Calu3 (cell line): ENCODE data around the gene ITGA2. TPM values are rescaled to one million over a fixed set of nuclear protein-coding genes. Genes with fewer than 3 reads are reported as not detected.

Experiments used
- BruUV-seq: library from RNA; stranded (reverse); fragments of 400-500 nt; replicated peaks from 2 replicates; lab custom pipeline; 2021; lab: Mats Ljungman, UMichigan
- CTCF ChIA-PET: fragments of 300-600 bp; sonication (Branson Sonifier 250); formaldehyde crosslinking; loops from one replicate; lab custom pipeline; 2022; ENCODE audit warnings: antibody characterized with exemption; lab: Charles Lee
- DNase-seq: peaks from one replicate; pipeline ENCODE4 v3.0.0; 2022
- H3K27ac Mint-ChIP-seq: one replicate; pipeline ENCODE4 v1.8.0; 2022; ENCODE audit warnings: mixed read lengths; ENCODE audit not compliant: unreplicated experiment
- H3K27me3 Mint-ChIP-seq: one replicate; pipeline ENCODE4 v1.8.0; 2022; ENCODE audit warnings: mixed read lengths; ENCODE audit not compliant: unreplicated experiment
- H3K36me3 Mint-ChIP-seq: one replicate; pipeline ENCODE4 v1.8.0; 2022; ENCODE audit warnings: mild to moderate bottlenecking, moderate library complexity, mixed read lengths; ENCODE audit not compliant: insufficient read depth, unreplicated experiment
- H3K4me1 Mint-ChIP-seq: one replicate; pipeline ENCODE4 v1.8.0; 2022; ENCODE audit warnings: mild to moderate bottlenecking, low read depth, mixed read lengths; ENCODE audit not compliant: unreplicated experiment
- H3K4me3 Mint-ChIP-seq: one replicate; pipeline ENCODE4 v1.8.0; 2022; ENCODE audit warnings: mild to moderate bottlenecking, low read depth, moderate library complexity, mixed read lengths; ENCODE audit not compliant: unreplicated experiment
- H3K9me3 Mint-ChIP-seq: one replicate; pipeline ENCODE4 v1.8.0; 2022; ENCODE audit warnings: low read depth, mixed read lengths; ENCODE audit not compliant: unreplicated experiment
- CTCF ChIP-seq: fragments of 200-600 bp; IDR thresholded peaks from one replicate; pipeline ENCODE4 v1.8.0; 2022; ENCODE audit warnings: antibody characterized with exemption; ENCODE audit not compliant: unreplicated experiment
- intact Hi-C: fragments of 100-400 bp; cut with micrococcal nuclease; formaldehyde crosslinking; loops from one replicate; pipeline ENCODE4 v1.10.0; 2022; ENCODE audit not compliant: unreplicated experiment
- total RNA-seq: library from RNA; stranded (reverse); gene quantifications from 2 replicates; pipeline ENCODE4 v1.2.3, GENCODE V29; 2022

ITGA2 gene
- total RNA-seq, 1 experiment from 2014 or later, result 91.9 TPM

- no peak overlapping the region for H3K4me3 Mint-ChIP-seq
- no peak for TF ChIP-seq CTCF
- no peaks in the 10 kb centered on the region for H3K4me1 Mint-ChIP-seq
- H3K27me3 Mint-ChIP-seq, result no peaks in the 10 kb centered on the region
- no peak overlapping the region for H3K27ac Mint-ChIP-seq
- CTCF ChIA-PET, result no interaction called here
- no TSS peak for BruUV-seq
- H3K36me3 Mint-ChIP-seq, result peaks cover 31% of the 10 kb centered on the region
- DNase-seq, result no peak
- intact Hi-C loops, result no loop called here
- no peaks in the 10 kb centered on the region for H3K9me3 Mint-ChIP-seq
Measured at GRCh38 chr5:53063176-53063575, 74.0 kb downstream of the ITGA2 start.

- Mint-ChIP-seq H3K27ac (no peak overlapping the region), H3K36me3 (peaks cover 24% of the 10 kb centered on the region), H3K9me3 (no peaks in the 10 kb centered on the region), H3K27me3 (no peaks in the 10 kb centered on the region), H3K4me1 (no peaks in the 10 kb centered on the region), H3K4me3 (no peak overlapping the region)
- TF ChIP-seq CTCF, result no peak
- BruUV-seq, result no TSS peak
- DNase-seq, result no peak
- intact Hi-C loops, result no loop called here
- CTCF ChIA-PET, result no interaction called here
Measured at GRCh38 chr5:53063791-53064190, 74.6 kb downstream of the ITGA2 start.

GRCh38 chr5:53066088-53066487 is 76.9 kb downstream of the ITGA2 start:
- no peaks in the 10 kb centered on the region for H3K9me3 Mint-ChIP-seq
- no TSS peak for BruUV-seq
- H3K4me3 Mint-ChIP-seq, result no peak overlapping the region
- H3K27ac Mint-ChIP-seq, result no peak overlapping the region
- no peaks in the 10 kb centered on the region for H3K27me3 Mint-ChIP-seq
- H3K4me1 Mint-ChIP-seq, result no peaks in the 10 kb centered on the region
- no peak for TF ChIP-seq CTCF
- DNase-seq, result no peak
- H3K36me3 Mint-ChIP-seq, result peaks cover 28% of the 10 kb centered on the region
- CTCF ChIA-PET, result no interaction called here
- intact Hi-C loops, result no loop called here

DNA sequence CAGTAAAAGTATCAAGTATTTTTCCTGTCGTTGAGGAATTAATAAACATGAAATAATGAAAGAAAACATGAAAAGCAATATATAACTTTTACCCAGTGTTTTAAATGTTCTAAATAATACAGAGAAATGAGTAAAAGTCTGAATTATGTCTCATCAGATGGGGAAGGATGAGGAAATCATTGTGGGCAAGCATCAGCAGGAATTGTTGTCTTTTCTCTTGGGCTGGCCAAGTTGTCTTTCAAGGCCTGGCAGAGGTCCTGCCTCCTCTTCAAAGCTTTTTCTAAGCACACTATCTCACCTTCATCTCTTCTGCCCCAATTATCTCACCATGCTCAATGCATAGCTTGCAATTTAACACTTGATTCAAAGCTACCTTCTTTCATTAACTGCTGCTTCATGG is 78.5 kb downstream of the ITGA2 start:
- H3K4me1 Mint-ChIP-seq, result no peaks in the 10 kb centered on the region
- H3K36me3 Mint-ChIP-seq, result peaks cover 22% of the 10 kb centered on the region
- H3K9me3 Mint-ChIP-seq, result no peaks in the 10 kb centered on the region
- BruUV-seq, result no TSS peak
- CTCF ChIA-PET, result no interaction called here
- intact Hi-C loops, result no loop called here
- H3K27me3 Mint-ChIP-seq, result no peaks in the 10 kb centered on the region
- DNase-seq, result no peak
- TF ChIP-seq CTCF, result no peak
- no peak overlapping the region for H3K4me3 Mint-ChIP-seq
- no peak overlapping the region for H3K27ac Mint-ChIP-seq
